ENCODE results near the gene INPP4A. TPM values are rescaled to one million over a fixed set of nuclear protein-coding genes. Genes with fewer than 3 reads are reported as not detected.

INPP4A gene
- total RNA-seq, 4 donors from 2014 or later: 22.8 to 35.8 (median 25.4) TPM

GRCh38 chr2:98506881-98507280 lies 62.2 kb downstream of the INPP4A start:
- Histone ChIP-seq H3K4me1 (peaks cover 28 to 60% (median 41%) of the 10 kb centered on the region in 4 donors), H3K27me3 (no peaks in the 10 kb centered on the region), H3K9me3 (no peaks in the 10 kb centered on the region), H3K36me3 (no peaks in the 10 kb centered on the region), H3K27ac (peak overlapping the region; percentile 68 to 73 (median 72)), H3K4me3 (no peak overlapping the region)
- in situ Hi-C loops (cut with MboI; ENCODE audit: low pct_ligation_motif_present in 1 of 4, low pct_unique_long_range_greater_than_20kb in 1 of 4, low sequenced_read_pairs in 3 of 4) (loop anchor here in 1 of 4 donors (25.0 kb wide), 1 partner anchor 95 kb away; no protein-coding TSS in a partner anchor), intact Hi-C loops (cut with DNase I; ENCODE audit: low total_unique reads) (no loop called here)
- DNase-seq: no peak
- TF ChIP-seq POLR2AphosphoS5 (IDR thresholded peaks at IDR 0.05) (no peak), EP300 (IDR thresholded peaks at IDR 0.05; ENCODE audit: low read depth) (no peak), POLR2A (IDR thresholded peaks at IDR 0.05) (no peak)
- WGBS, 2 donors (ENCODE audit: low coverage in 1 of 2): 87 to 95% methylated on average over 4 to 8 of the region's 8 CpGs

- Histone ChIP-seq H3K4me1 (peaks cover 28 to 60% (median 41%) of the 10 kb centered on the region in 4 donors), H3K27me3 (no peaks in the 10 kb centered on the region), H3K4me3 (no peak overlapping the region), H3K27ac (peak overlapping the region; percentile 48 to 69 (median 60)), H3K36me3 (no peaks in the 10 kb centered on the region), H3K9me3 (no peaks in the 10 kb centered on the region)
- intact Hi-C loops (cut with DNase I; ENCODE audit: low total_unique reads): no loop called here
- in situ Hi-C loops (cut with MboI; ENCODE audit: low pct_ligation_motif_present in 1 of 4, low pct_unique_long_range_greater_than_20kb in 1 of 4, low sequenced_read_pairs in 3 of 4): loop anchor here in 1 of 4 donors (25.0 kb wide), 1 partner anchor 95 kb away; no protein-coding TSS in a partner anchor
- 87% methylated on average over 3 of the region's 3 CpGs; no CpG with 5 or more reads in 1 of the 2 donors for WGBS, 2 donors (ENCODE audit: low coverage in 1 of 2)
- DNase-seq: no peak
- TF ChIP-seq EP300 (IDR thresholded peaks at IDR 0.05; ENCODE audit: low read depth) (no peak), CTCF (IDR thresholded peaks at IDR 0.05) (no peak), POLR2A (IDR thresholded peaks at IDR 0.05) (no peak)
Observed at GRCh38 chr2:98507461-98507860, 62.8 kb downstream of the INPP4A start.

- H3K4me1 ChIP-seq: peaks cover 28 to 60% (median 39%) of the 10 kb centered on the region in 4 donors
- no peaks in the 10 kb centered on the region for H3K27me3 ChIP-seq
- no peak for TF ChIP-seq CTCF (IDR thresholded peaks at IDR 0.05)
- no peak for TF ChIP-seq POLR2A (IDR thresholded peaks at IDR 0.05)
- no peak for TF ChIP-seq EP300 (IDR thresholded peaks at IDR 0.05; ENCODE audit: low read depth)
- TF ChIP-seq POLR2AphosphoS5 (IDR thresholded peaks at IDR 0.05): no peak
- H3K9me3 ChIP-seq: no peaks in the 10 kb centered on the region
- no peaks in the 10 kb centered on the region for H3K36me3 ChIP-seq
- in situ Hi-C loops (cut with MboI; ENCODE audit: low pct_ligation_motif_present in 1 of 4, low pct_unique_long_range_greater_than_20kb in 1 of 4, low sequenced_read_pairs in 3 of 4): loop anchor here in 1 of 4 donors (25.0 kb wide), 1 partner anchor 96 kb away; no protein-coding TSS in a partner anchor
- no peak overlapping the region for H3K4me3 ChIP-seq
- intact Hi-C loops (cut with DNase I; ENCODE audit: low total_unique reads): no loop called here
- DNase-seq: peak; percentile 64
- H3K27ac ChIP-seq: peak overlapping the region; percentile 48 to 69 (median 60)
- WGBS, 2 donors (ENCODE audit: low coverage in 1 of 2): 63 to 75% methylated on average over 2 to 12 of the region's 12 CpGs
Observed at GRCh38 chr2:98507891-98508708, 63.4 kb downstream of the INPP4A start.

- peak; percentile 46 for DNase-seq
- H3K27me3 ChIP-seq: no peaks in the 10 kb centered on the region
- in situ Hi-C loops (cut with MboI; ENCODE audit: low pct_ligation_motif_present in 1 of 4, low pct_unique_long_range_greater_than_20kb in 1 of 4, low sequenced_read_pairs in 3 of 4) (loop anchor here in 1 of 4 donors (25.0 kb wide), 1 partner anchor 96 kb away; no protein-coding TSS in a partner anchor), intact Hi-C loops (cut with DNase I; ENCODE audit: low total_unique reads) (no loop called here)
- H3K4me3 ChIP-seq: no peak overlapping the region
- H3K9me3 ChIP-seq: no peaks in the 10 kb centered on the region
- H3K36me3 ChIP-seq: no peaks in the 10 kb centered on the region
- TF ChIP-seq POLR2A (IDR thresholded peaks at IDR 0.05) (peak; percentile 15), POLR2AphosphoS5 (IDR thresholded peaks at IDR 0.05) (peak; percentile 12 to 51 (median 35)), EP300 (IDR thresholded peaks at IDR 0.05; ENCODE audit: low read depth) (no peak)
- peak overlapping the region; percentile 48 to 69 (median 60) for H3K27ac ChIP-seq
- H3K4me1 ChIP-seq: peaks cover 24 to 56% (median 35%) of the 10 kb centered on the region in 4 donors
- WGBS, 2 donors (ENCODE audit: low coverage in 1 of 2): 65 to 70% methylated on average over 5 to 9 of the region's 9 CpGs
Observed at GRCh38 chr2:98508709-98509066, 64.0 kb downstream of the INPP4A start.
